PC-3 (cell line): ENCODE results near the gene FRMPD4. TPM values are rescaled to one million over a fixed set of nuclear protein-coding genes. Genes with fewer than 3 reads are reported as not detected.

Source experiments
- ATAC-seq: fragments of 200-7000 bp; cut with Tn5 transposase; 2 replicates; pipeline ENCODE4 v1.9.1; 2020; ENCODE audit warnings: mild to moderate bottlenecking, moderate library complexity
- BruUV-seq: library from RNA; stranded (reverse); fragments of 400-500 nt; replicated peaks from 2 replicates; lab custom pipeline; 2021; lab: Mats Ljungman, UMichigan
- CTCF ChIA-PET: fragments of 300-600 bp; sonication (Branson Sonifier 250); formaldehyde crosslinking; loops from one replicate; lab custom pipeline; 2022; ENCODE audit warnings: antibody characterized with exemption; lab: Charles Lee
- POLR2A ChIA-PET: fragments of 300-600 bp; sonication (Branson Sonifier 250); formaldehyde crosslinking; loops from one replicate; lab custom pipeline; 2022; ENCODE audit warnings: antibody characterized with exemption; ENCODE audit not compliant: unreplicated experiment; lab: Charles Lee
- DNase-seq: peaks from one replicate; pipeline ENCODE4 v3.0.0-alpha.2; 2015
- H2AFZ ChIP-seq: fragments of 300-600 bp; sonication (generic); 2 replicates; pipeline ENCODE4 v1.6.0; 2016; ENCODE audit warnings: antibody characterized with exemption, low read length
- H3F3A ChIP-seq: fragments of 300-600 bp; sonication (generic); one replicate; pipeline ENCODE4 v1.6.0; 2017; ENCODE audit warnings: antibody characterized with exemption, low read length, control low read depth, mild to moderate bottlenecking; ENCODE audit not compliant: unreplicated experiment
- H3K27ac ChIP-seq: fragments of 300-600 bp; sonication (generic); 2 replicates; pipeline ENCODE4 v1.5.1; 2016; ENCODE audit warnings: mild to moderate bottlenecking, low read length
- H3K27me3 ChIP-seq: fragments of 300-600 bp; sonication (generic); 2 replicates; pipeline ENCODE4 v1.6.1; 2016; ENCODE audit warnings: low read length, mixed read lengths
- H3K36me3 ChIP-seq: fragments of 300-600 bp; sonication (generic); 2 replicates; pipeline ENCODE4 v1.6.1; 2016; ENCODE audit warnings: low read depth, mixed run types, low read length, mixed read lengths
- H3K4me1 ChIP-seq: fragments of 300-600 bp; sonication (generic); 2 replicates; pipeline ENCODE4 v1.5.1; 2016; ENCODE audit warnings: low read length; ENCODE audit not compliant: insufficient read depth
- H3K4me2 ChIP-seq: fragments of 300-600 bp; sonication (generic); 2 replicates; pipeline ENCODE4 v1.6.0; 2016; ENCODE audit warnings: low read length
- H3K4me3 ChIP-seq: fragments of 300-600 bp; sonication (generic); 2 replicates; pipeline ENCODE4 v1.5.1; 2016; ENCODE audit warnings: mild to moderate bottlenecking, low read length, mixed read lengths
- H3K79me2 ChIP-seq: fragments of 300-600 bp; sonication (generic); 2 replicates; pipeline ENCODE4 v1.6.1; 2017; ENCODE audit warnings: low read length, mixed read lengths
- H3K9ac ChIP-seq: fragments of 300-600 bp; sonication (generic); 2 replicates; pipeline ENCODE4 v1.6.0; 2016; ENCODE audit warnings: mild to moderate bottlenecking, low read length
- H3K9me2 ChIP-seq: fragments of 300-600 bp; sonication (generic); replicated peaks from 2 replicates; pipeline ENCODE4 v1.6.1; 2016; ENCODE audit warnings: mixed run types, low read length, mixed read lengths
- H3K9me3 ChIP-seq: fragments of 300-600 bp; sonication (generic); 2 replicates; pipeline ENCODE4 v1.6.1; 2016; ENCODE audit warnings: low read length, mixed read lengths
- H4K20me1 ChIP-seq: fragments of 300-600 bp; sonication (generic); 2 replicates; pipeline ENCODE4 v1.6.1; 2016; ENCODE audit warnings: low read length, mixed read lengths
- EZH2 ChIP-seq: fragments of 300-600 bp; sonication (generic); IDR thresholded peaks from one replicate; pipeline ENCODE4 v1.6.1; 2017; ENCODE audit warnings: antibody characterized with exemption, mild to moderate bottlenecking, low read length; ENCODE audit not compliant: unreplicated experiment
- EZH2phosphoT487 ChIP-seq: fragments of 300-600 bp; sonication (generic); IDR thresholded peaks from 2 replicates; pipeline ENCODE4 v1.6.1; 2018; ENCODE audit warnings: mild to moderate bottlenecking, antibody characterized with exemption, low read length, borderline replicate concordance
- intact Hi-C: fragments of 100-400 bp; cut with micrococcal nuclease; formaldehyde crosslinking; loops from 2 replicates; pipeline ENCODE4 v1.9.0; 2023
- total RNA-seq: library from RNA; depleted of rRNA; stranded (reverse); fragments of >200 nt; gene quantifications from 2 replicates; pipeline ENCODE4 v1.2.3, GENCODE V29; 2014
- TF ChIP-seq, protein P1 (sequence below): fragments of 300-600 bp; sonication (generic); conservative IDR thresholded peaks from 2 replicates; pipeline ENCODE4 v1.5.1; 2017; ENCODE audit warnings: antibody characterized with exemption, low read depth, mild to moderate bottlenecking, low read length

Gene FRMPD4
- total RNA-seq, 1 experiment from 2014 or later, result 0.15 TPM

DNA sequence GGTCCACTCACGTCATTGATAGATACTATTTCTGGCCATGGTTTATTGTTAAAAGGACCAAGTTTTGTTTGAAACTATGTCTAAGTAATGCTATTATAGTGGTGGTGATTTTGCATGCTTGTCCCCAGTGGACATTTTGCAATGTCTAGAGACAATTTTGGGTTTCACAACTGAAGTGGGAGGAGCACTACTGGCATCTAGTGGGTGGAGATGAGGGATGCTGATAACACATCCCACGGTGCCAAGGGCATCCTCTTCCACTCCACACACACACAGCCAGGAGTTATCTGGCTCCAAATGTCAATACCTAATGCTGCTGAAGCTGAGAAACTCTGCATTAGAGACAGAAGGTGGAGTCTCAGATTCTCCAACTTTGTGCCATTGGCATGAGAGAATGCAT, 131.2 kb downstream of the FRMPD4 start:
- Histone ChIP-seq H3K36me3 (no peaks in the 10 kb centered on the region), H3K27me3 (no peaks in the 10 kb centered on the region), H3K4me1 (no peaks in the 10 kb centered on the region), H3K9ac (no peak overlapping the region), H3F3A (no peaks in the 10 kb centered on the region), H4K20me1 (no peaks in the 10 kb centered on the region), H3K9me2 (no peaks in the 10 kb centered on the region), H3K4me2 (no peak overlapping the region), H3K9me3 (no peaks in the 10 kb centered on the region), H3K4me3 (no peak overlapping the region), H3K79me2 (no peaks in the 10 kb centered on the region), H3K27ac (no peak overlapping the region), H2AFZ (no peak overlapping the region)
- intact Hi-C loops, result loop anchor here (1.0 kb wide), 2 partner anchors 189 to 432 kb away; no protein-coding TSS in a partner anchor
- BruUV-seq, result no TSS peak
- DNase-seq (peak; percentile 34), ATAC-seq (peak; percentile 40; the same call in 1 of the 2 replicates)
- POLR2A ChIA-PET, result no interaction called here
- TF ChIP-seq, protein P1, sequence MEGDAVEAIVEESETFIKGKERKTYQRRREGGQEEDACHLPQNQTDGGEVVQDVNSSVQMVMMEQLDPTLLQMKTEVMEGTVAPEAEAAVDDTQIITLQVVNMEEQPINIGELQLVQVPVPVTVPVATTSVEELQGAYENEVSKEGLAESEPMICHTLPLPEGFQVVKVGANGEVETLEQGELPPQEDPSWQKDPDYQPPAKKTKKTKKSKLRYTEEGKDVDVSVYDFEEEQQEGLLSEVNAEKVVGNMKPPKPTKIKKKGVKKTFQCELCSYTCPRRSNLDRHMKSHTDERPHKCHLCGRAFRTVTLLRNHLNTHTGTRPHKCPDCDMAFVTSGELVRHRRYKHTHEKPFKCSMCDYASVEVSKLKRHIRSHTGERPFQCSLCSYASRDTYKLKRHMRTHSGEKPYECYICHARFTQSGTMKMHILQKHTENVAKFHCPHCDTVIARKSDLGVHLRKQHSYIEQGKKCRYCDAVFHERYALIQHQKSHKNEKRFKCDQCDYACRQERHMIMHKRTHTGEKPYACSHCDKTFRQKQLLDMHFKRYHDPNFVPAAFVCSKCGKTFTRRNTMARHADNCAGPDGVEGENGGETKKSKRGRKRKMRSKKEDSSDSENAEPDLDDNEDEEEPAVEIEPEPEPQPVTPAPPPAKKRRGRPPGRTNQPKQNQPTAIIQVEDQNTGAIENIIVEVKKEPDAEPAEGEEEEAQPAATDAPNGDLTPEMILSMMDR, result peak; percentile 47
- TF ChIP-seq EZH2phosphoT487 (no peak), EZH2 (no peak)
- CTCF ChIA-PET, result no interaction called here

DNA sequence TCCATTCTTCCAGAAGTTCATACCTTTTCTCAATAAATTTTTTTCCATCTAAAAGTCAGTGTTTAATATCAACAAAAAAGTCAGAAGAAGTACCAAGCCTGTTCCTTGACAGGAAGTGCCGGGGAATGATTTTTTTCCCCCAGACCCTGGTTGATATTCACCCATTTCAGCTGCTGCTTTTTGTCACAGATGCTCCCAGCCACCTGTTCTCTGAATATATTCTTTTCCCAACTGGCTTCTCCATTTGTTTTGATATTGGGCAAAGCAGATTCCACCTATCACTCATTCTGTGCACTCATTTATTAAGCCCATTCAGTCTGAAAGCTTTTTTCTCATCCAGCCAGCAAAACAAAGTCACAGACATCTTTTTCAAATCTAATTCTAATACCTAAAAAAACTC, 139.9 kb downstream of the FRMPD4 start:
- ChIA-PET CTCF (no interaction called here), POLR2A (interaction anchor here (0.6 kb wide), 1 partner anchor 85 kb away, joined by 4 read pairs; no protein-coding TSS in a partner anchor)
- Histone ChIP-seq H3K27me3 (no peaks in the 10 kb centered on the region), H3F3A (no peaks in the 10 kb centered on the region), H3K9me2 (no peaks in the 10 kb centered on the region), H3K9ac (no peak overlapping the region), H3K4me1 (no peaks in the 10 kb centered on the region), H3K9me3 (no peaks in the 10 kb centered on the region), H3K4me3 (no peak overlapping the region), H3K36me3 (no peaks in the 10 kb centered on the region), H3K79me2 (no peaks in the 10 kb centered on the region), H3K4me2 (no peak overlapping the region), H3K27ac (no peak overlapping the region), H4K20me1 (no peaks in the 10 kb centered on the region), H2AFZ (no peak overlapping the region)
- no peak for DNase-seq
- no TSS peak for BruUV-seq
- intact Hi-C loops, result no loop called here
- TF ChIP-seq EZH2phosphoT487 (no peak), EZH2 (no peak)
- TF ChIP-seq, protein P1, result no peak
- ATAC-seq, result no peak

DNA sequence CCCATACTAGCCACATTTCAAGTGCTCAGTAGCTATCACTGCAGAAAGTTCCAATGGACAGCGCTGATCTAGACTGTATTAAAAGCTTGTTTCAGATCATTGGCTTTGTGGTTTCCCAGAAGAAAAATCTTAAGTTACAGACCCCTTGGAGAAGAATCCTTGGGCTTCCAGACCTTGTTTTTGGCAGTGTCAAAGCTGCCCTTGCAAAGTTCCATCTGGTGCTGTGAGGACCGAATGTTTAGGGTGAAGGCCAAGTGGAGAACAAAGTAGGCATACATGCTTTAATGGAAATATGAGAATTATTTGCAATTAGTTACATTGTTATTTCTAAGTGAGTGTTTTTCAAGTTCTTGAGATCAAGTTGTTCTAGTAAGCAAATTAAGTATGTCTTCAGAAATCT, 144.7 kb downstream of the FRMPD4 start:
- no peaks in the 10 kb centered on the region for H3K79me2 ChIP-seq
- ChIA-PET CTCF (no interaction called here), POLR2A (no interaction called here)
- BruUV-seq, result no TSS peak
- intact Hi-C loops, result no loop called here
- H3K9ac ChIP-seq, result no peak overlapping the region
- no peak for ATAC-seq
- no peaks in the 10 kb centered on the region for H4K20me1 ChIP-seq
- H3K4me1 ChIP-seq, result no peaks in the 10 kb centered on the region
- DNase-seq, result no peak
- H3K36me3 ChIP-seq, result no peaks in the 10 kb centered on the region
- H2AFZ ChIP-seq, result no peak overlapping the region
- no peaks in the 10 kb centered on the region for H3K9me3 ChIP-seq
- no peaks in the 10 kb centered on the region for H3K27me3 ChIP-seq
- H3K4me2 ChIP-seq, result no peak overlapping the region
- no peaks in the 10 kb centered on the region for H3K9me2 ChIP-seq
- no peak for TF ChIP-seq EZH2phosphoT487
- TF ChIP-seq, protein P1, result no peak
- no peak for TF ChIP-seq EZH2
- no peaks in the 10 kb centered on the region for H3F3A ChIP-seq
- H3K4me3 ChIP-seq, result no peak overlapping the region
- H3K27ac ChIP-seq, result no peak overlapping the region
